HG02759 (cell line): ENCODE data around the gene SLC4A1AP.

Experiments used
- ATAC-seq: cut with Tn5 transposase; IDR thresholded peaks from one replicate; pipeline ENCODE4 v1.9.1; 2021; ENCODE audit warnings: mild to moderate bottlenecking, moderate library complexity; ENCODE audit not compliant: unreplicated experiment

Gene SLC4A1AP

DNA sequence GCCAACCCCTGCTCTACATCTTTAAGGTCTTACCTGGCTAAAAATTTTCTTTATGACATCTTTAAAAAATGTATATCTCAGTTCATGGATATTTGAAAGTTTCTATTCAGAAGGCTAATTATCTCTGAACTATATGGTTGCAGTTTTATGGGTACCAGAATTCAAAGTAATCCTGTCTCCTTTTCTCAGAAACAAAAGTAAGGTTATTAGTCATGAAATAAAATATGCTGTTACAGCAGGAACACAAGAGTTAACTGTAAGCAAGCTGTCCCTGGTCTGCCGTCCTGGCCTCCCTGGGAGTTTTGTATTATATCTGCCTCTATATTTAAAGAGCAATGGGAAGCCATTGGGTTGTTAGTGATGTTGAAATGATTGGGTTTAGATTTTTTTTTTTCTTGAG lies 34.0 kb downstream of the SLC4A1AP start:
- ATAC-seq = no peak

DNA sequence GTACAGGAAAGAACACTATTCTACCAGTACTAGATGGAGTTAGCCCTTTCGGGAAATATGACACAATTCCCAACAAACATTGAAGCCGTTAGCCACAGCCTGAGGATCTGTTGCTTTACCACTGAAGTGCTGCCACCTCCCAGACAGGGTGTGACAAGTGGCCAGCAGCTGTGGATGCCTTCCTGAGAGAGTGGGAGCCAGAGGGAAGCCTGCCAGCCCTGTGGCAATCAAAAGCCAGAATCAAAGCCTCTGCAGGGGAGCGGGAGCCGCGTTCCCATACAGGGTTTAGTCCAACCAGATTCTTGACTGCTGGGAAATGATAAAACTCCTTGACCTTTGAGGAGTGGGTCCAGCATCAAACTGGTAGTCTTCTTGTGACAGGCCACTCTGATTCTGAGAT lies 38.0 kb downstream of the SLC4A1AP start:
- no peak for ATAC-seq

- ATAC-seq = no peak
Observed at GRCh38 chr2:27702302-27702701, 38.6 kb downstream of the SLC4A1AP start.

GRCh38 chr2:27703638-27704341 lies 40.1 kb downstream of the SLC4A1AP start:
- ATAC-seq = peak; percentile 59

DNA sequence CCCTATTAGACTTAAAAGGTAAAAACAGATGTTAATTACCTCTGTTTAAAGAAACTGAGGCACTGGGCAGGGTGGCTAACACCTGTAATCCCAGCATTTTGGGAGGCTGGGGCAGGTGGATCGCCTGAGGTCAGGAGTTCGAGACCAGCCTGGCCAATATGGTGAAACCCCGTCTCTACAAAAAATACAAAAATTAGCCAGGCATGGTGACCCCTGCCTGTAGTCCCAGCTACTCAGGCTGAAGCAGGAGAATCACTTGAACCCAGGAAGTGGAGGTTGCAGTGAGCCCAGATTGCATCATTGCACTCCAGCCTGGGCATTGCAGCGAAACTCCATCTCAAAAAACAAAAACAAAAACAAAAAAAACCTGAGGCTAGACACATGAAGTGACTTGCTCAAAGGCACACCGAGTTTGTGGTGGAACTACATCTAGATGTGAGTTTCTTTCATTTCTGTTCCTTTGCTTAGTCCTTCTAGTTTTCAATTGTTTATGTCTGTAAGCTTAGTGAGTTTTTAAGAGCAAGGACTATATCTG lies 40.7 kb downstream of the SLC4A1AP start:
- no peak for ATAC-seq

GRCh38 chr2:27705851-27706622 lies 42.3 kb downstream of the SLC4A1AP start:
- ATAC-seq = no peak

DNA sequence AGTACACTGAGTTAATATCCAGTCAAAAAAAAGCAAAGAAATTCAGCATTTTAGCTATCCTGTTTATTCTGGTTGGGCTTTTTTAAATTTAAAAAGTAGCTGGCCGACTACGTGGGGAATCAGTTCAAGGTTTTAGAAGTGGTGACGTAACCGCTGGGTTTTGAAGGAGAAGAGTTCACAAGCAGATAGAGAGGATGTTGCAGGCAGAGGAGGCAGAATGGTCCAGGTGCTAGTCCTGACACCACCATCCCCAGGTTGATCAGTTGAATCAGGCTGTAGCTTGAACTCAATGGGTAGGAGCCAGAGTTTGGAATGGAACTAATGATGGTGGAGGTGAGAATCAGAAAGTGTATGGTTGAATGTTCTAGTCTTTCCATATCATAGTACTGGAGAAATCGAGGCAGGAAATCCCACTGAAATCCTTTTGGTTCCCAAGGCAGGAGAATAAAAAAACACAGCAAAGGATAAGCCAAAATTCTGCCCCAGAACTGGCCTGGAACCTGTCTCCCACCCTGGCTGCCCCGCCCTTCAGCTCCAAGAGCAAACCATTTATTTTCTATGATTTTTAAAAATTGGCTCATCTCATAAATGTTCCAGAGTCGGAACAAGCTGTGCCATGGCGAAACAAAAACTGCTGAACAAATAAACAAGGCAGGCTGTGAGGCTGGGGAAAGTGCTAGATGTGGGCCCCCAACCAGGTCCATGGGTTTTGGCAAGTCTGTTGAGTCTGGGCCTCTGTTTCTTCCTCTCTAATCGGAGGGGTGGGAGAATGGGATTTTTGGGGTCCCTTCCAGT lies 44.0 kb downstream of the SLC4A1AP start:
- no peak for ATAC-seq

DNA sequence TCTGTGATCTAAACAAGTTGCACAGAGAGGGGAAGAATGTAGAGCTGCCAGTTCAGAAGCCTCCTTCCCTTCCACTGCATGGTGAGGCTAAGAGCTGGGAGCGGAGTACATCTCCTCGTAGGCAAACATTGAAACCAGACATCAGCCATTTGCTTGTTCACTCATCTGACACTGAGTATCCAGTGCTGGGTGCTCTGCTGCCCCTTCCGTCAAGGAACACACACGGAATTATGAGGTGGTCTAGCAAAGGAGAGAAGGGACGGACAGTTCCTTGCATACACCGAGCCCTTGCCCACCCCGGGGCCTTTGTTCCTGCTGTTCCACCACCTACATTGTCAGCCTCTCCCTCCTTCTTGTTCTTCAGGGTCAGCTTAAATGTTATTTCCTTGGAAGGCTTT lies 44.6 kb downstream of the SLC4A1AP start:
- ATAC-seq = no peak

DNA sequence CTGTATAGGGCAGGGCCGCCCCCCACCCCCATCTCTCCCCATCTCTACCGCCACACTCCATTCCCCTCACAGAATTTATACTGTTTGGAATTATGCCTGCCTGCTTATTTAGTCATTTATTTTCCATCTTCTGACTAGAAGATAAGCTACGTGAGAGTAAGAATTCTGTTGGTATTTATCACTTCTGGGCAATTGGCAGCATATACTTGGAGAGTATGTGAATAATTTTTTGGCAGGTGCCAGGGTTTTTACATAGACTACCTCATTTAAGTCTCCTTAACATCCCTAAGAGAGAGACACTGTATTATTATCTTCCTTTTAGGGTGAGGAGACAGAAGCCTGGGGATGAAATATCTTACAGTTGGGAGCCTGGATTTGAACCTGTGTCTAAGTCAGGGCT lies 45.0 kb downstream of the SLC4A1AP start:
- no peak for ATAC-seq

GRCh38 chr2:27709326-27709725 lies 45.6 kb downstream of the SLC4A1AP start:
- no peak for ATAC-seq

- no peak for ATAC-seq
Observed at GRCh38 chr2:27709960-27710575, 46.4 kb downstream of the SLC4A1AP start.

GRCh38 chr2:27710640-27711430 lies 47.1 kb downstream of the SLC4A1AP start:
- no peak for ATAC-seq

GRCh38 chr2:27711804-27712203 lies 48.1 kb downstream of the SLC4A1AP start:
- no peak for ATAC-seq

DNA sequence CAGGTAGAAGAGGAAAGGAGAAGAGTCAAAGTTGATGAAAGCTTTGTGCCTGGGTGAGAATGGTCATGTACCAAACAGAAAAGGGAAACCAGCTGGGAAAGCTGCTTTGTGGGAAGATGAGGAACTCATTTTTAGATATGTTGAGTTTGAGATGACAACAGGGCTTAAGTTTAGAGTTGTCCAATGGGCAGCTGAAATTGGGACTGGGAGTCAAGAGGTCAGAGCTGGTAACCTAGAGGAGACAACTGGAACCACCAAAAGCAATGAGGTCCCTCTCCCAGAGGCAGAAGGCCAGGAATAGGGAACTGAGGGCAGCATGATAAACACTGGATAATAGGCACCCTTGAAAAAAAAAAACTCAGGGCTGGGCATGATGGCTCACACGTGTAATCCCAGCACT lies 48.8 kb downstream of the SLC4A1AP start:
- ATAC-seq = no peak

DNA sequence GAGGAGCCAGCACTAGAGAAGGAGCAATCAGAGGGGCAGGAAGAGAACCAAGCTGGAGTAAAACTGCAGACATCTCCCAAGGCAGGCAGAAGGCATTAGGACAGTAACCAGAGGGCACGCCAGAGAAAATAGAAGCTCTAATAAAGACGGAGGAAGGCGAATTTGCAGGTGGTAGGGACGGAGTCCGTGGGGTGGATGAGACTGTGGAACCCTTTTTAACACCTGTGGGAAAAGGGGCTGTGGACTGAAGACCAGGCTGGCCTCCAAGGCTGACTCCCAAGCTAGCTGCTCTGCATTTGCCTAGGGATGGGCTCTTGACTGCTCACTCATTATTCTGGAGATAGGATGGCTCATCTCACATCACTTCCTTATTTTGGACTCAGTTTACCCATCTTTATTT lies 49.5 kb downstream of the SLC4A1AP start:
- no peak for ATAC-seq

GRCh38 chr2:27714053-27714452 lies 50.4 kb downstream of the SLC4A1AP start:
- ATAC-seq = no peak

DNA sequence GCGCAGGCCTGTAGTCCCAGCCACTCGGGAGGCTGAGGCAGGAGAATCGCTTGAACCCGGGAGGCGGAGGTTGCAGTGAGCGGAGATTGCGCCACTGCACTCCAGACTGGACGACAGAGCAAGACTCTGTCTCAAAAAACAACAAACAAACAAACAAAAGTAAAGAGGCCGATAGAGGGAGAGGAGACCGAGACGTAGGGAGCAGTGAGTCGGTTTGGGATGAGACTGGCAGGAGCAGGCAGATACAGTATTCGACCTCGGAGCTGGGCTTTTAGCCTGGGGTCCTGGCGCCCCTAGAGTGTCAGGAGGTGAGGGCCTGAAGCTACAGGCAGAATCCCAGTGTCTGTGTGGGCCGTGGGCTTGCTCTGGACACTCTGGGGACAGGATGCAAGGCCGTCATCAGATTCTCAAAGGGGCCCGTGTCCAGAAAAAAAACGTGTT lies 51.2 kb downstream of the SLC4A1AP start:
- no peak for ATAC-seq

DNA sequence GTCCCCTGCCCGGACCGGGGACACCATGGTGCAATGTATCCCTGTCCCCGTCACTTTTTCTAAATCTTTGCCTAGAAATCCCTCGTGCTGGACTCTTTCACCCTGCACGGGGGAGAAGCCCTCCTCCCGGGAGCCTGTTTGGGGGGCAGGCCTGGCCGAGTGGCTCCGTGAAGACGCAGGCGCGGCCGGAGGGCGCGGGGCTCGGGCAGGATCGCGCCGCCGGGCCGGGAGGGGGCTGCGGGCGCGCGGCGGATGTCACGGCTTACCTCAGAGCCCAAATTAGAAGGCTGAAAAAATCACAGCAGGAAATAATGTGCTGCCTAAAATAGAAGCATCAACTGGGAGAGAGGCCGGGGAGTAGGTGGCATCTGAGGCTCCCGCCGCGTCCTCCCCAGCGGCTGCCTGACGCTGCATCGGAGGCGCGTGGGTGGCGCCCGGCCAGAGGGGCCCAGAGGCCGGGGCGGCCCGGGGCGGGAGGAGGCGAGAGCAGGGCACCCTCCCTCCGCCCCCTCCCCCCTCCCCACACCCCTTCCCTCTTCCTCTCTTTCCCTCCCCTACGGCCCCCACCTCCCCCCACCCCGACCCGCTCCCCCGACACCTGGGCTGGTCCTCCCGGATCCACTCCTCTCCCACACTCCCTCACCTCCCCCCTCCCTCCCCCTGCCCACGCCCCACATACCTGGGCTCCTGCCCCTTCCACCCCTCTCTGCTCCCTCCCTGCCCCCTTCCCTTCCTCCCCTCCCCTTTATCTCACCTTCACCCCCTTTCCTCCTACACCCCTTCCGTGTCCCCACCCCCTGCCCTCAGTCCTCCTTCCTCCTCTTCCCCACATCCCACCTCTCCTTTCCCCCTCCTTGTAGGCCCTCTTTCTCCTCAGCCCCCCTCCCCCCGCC lies 51.9 kb downstream of the SLC4A1AP start:
- ATAC-seq = no peak
